HUES64 (cell line): ENCODE results near the gene HCN3.
"Not testable (repeated sequence)": the region's sequence is repeated elsewhere in the genome, so short reads cannot be mapped to it uniquely, and the experiment has no call there.

Source experiments
- H3K27ac ChIP-seq: 2 replicates; pipeline ENCODE4 v1.7.0; 2013; ENCODE audit warnings: low read depth, low read length, inconsistent platforms
- H3K27me3 ChIP-seq: 2 replicates; pipeline ENCODE4 v1.6.1; 2013; ENCODE audit warnings: mild to moderate bottlenecking, low read length; ENCODE audit not compliant: insufficient read depth
- H3K36me3 ChIP-seq: 2 replicates; pipeline ENCODE4 v1.6.1; 2013; ENCODE audit warnings: mild to moderate bottlenecking, low read length; ENCODE audit not compliant: insufficient read depth
- H3K4me1 ChIP-seq: 2 replicates; pipeline ENCODE4 v1.6.1; 2013; ENCODE audit warnings: mild to moderate bottlenecking, low read length, moderate library complexity; ENCODE audit not compliant: insufficient read depth
- H3K4me3 ChIP-seq: 2 replicates; pipeline ENCODE4 v1.5.1; 2013; ENCODE audit warnings: mild to moderate bottlenecking, low read length, moderate library complexity
- H3K9ac ChIP-seq: 2 replicates; pipeline ENCODE4 v1.6.1; 2013; ENCODE audit warnings: mild to moderate bottlenecking, low read depth, low read length
- H3K9me3 ChIP-seq: 2 replicates; pipeline ENCODE4 v1.6.1; 2013; ENCODE audit warnings: low read depth, low read length; ENCODE audit not compliant: insufficient read depth
- WGBS: fragments of 150-250, 120-280 bp; methylation state at CpG from one replicate; pipeline ENCODE4 v1.1.7; 2013; ENCODE audit warnings: missing lambda C conversion rate; 5-methylcytosine and 5-hydroxymethylcytosine counted together

The HCN3 gene

DNA sequence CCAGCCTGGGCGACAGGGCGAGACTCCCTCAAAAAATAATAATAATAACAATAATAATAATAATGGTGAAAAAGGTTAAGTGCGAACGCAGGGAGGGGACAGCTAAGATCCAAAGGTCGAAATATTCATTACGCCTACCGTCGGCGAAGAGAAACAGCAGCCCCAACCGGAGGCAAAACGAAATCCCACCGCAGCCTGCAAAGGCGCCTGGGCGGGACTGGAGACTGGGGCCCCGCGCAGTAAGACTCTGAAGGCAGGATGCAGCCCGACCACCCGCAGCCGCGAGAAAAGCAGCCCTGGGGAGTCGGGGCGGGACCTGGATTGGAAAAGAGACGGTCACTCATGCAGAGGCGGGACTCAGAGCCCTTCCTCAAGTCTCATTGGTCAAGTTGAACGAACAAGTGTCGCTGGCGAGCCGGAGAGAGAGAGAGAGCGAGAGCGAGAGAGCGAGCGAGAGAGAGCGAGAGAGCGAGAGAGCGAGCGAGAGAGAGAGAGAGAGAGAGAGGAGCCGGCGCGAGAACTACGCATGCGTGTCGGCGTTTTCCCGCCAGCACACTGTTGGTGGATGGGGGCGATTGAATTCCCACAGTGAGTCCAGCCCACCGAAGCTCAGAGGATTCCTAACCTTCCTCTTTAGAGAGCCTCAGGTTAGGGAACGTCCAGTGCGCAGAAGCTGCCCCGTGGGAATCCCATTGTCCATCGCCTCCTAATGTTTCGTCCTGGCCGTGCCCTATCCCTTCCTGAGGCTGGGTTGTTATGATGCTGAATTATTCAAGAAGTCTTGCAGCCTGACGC is 32.7 kb upstream of the HCN3 start:
- Histone ChIP-seq H3K27ac (peak overlapping the region; percentile 89), H3K4me3 (peak overlapping the region; percentile 65)
- WGBS, result under 1% methylated on average over 51 of the region's 53 CpGs

GRCh38 chr1:155245163-155245524 is 32.1 kb upstream of the HCN3 start:
- Histone ChIP-seq H3K36me3 (peaks cover 18% of the 10 kb centered on the region; the same call in 1 of the 2 replicates), H3K9ac (peak overlapping the region; percentile 86), H3K27ac (peak overlapping the region; percentile 89), H3K4me3 (peak overlapping the region; percentile 65), H3K4me1 (peaks cover 7% of the 10 kb centered on the region; the same call in 1 of the 2 replicates), H3K9me3 (no peaks in the 10 kb centered on the region), H3K27me3 (peaks cover 14% of the 10 kb centered on the region)
- 61% methylated on average over 7 of the region's 8 CpGs for WGBS

More for the DNA sequence above, 32.7 kb upstream of the HCN3 start:
- H3K9me3 ChIP-seq, result no peaks in the 10 kb centered on the region
- H3K36me3 ChIP-seq, result peaks cover 18% of the 10 kb centered on the region; the same call in 1 of the 2 replicates
- peaks cover 7% of the 10 kb centered on the region; the same call in 1 of the 2 replicates for H3K4me1 ChIP-seq
- peak overlapping the region; percentile 86 for H3K9ac ChIP-seq
- peaks cover 14% of the 10 kb centered on the region for H3K27me3 ChIP-seq

GRCh38 chr1:155246796-155247195 is 30.5 kb upstream of the HCN3 start:
- 87% methylated on average over 3 of the region's 3 CpGs for WGBS
- not testable (repeated sequence) for H3K4me1 ChIP-seq, H3K27ac ChIP-seq, H3K9ac ChIP-seq, H3K4me3 ChIP-seq, H3K9me3 ChIP-seq
- peaks cover 18% of the 10 kb centered on the region; the same call in 1 of the 2 replicates for H3K36me3 ChIP-seq
- peaks cover 14% of the 10 kb centered on the region for H3K27me3 ChIP-seq

GRCh38 chr1:155247667-155248553 is 29.4 kb upstream of the HCN3 start:
- H3K27me3 ChIP-seq, result peaks cover 14% of the 10 kb centered on the region
- H3K9me3 ChIP-seq, result no peaks in the 10 kb centered on the region
- WGBS, result 92% methylated on average over 26 of the region's 26 CpGs
- H3K4me1 ChIP-seq, result peaks cover 5% of the 10 kb centered on the region; the same call in 1 of the 2 replicates
- H3K36me3 ChIP-seq, result peaks cover 18% of the 10 kb centered on the region; the same call in 1 of the 2 replicates
- H3K27ac ChIP-seq, result no peak overlapping the region
- no peak overlapping the region for H3K9ac ChIP-seq
- no peak overlapping the region for H3K4me3 ChIP-seq

- H3K4me1 ChIP-seq, result peaks cover 10% of the 10 kb centered on the region; the same call in 1 of the 2 replicates
- WGBS, result 41% methylated on average over 28 of the region's 28 CpGs
- H3K27me3 ChIP-seq, result peaks cover 5% of the 10 kb centered on the region; the same call in 1 of the 2 replicates
- no peaks in the 10 kb centered on the region for H3K9me3 ChIP-seq
- peaks cover 18% of the 10 kb centered on the region; the same call in 1 of the 2 replicates for H3K36me3 ChIP-seq
- peak overlapping the region; percentile 63 for H3K4me3 ChIP-seq
- H3K27ac ChIP-seq, result no peak overlapping the region
- peak overlapping the region; percentile 40; the same call in 1 of the 2 replicates for H3K9ac ChIP-seq
These were observed 27.0 kb upstream of the HCN3 start for GRCh38 chr1:155250246-155250632.

GRCh38 chr1:155250633-155251449 is 26.4 kb upstream of the HCN3 start:
- H3K27ac ChIP-seq, result no peak overlapping the region

DNA sequence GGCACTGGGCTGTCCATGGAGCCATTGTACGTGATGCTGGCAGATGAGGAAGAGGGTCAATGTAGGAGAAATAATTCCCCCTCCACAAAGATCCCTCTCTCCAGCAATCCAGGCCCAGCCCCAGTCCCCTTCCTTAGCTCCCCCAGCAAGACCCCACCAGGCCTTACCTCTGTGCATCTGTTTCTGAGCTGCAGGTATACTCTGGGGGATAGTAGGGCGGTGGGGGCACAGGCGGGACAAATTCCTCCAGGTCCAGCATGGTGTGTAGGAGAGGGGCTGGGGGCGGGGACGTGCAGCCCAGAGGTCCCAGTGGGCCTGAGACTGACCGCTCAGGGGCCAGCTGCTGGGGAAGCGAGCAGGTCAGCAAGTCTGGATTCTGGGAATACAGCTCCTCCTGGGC is 25.7 kb upstream of the HCN3 start:
- peaks cover 18% of the 10 kb centered on the region; the same call in 1 of the 2 replicates for H3K36me3 ChIP-seq
- no peak overlapping the region for H3K9ac ChIP-seq
- no peaks in the 10 kb centered on the region for H3K9me3 ChIP-seq
- peaks cover 12% of the 10 kb centered on the region; the same call in 1 of the 2 replicates for H3K4me1 ChIP-seq
- H3K27ac ChIP-seq, result no peak overlapping the region
- no peaks in the 10 kb centered on the region for H3K27me3 ChIP-seq
- WGBS, result 94% methylated on average over 6 of the region's 7 CpGs
- no peak overlapping the region for H3K4me3 ChIP-seq

More at GRCh38 chr1:155250633-155251449, 26.4 kb upstream of the HCN3 start:
- Histone ChIP-seq H3K9ac (peak overlapping the region; percentile 40; the same call in 1 of the 2 replicates), H3K4me1 (peaks cover 10% of the 10 kb centered on the region; the same call in 1 of the 2 replicates), H3K4me3 (peak overlapping the region; percentile 63), H3K36me3 (peaks cover 18% of the 10 kb centered on the region; the same call in 1 of the 2 replicates), H3K9me3 (no peaks in the 10 kb centered on the region), H3K27me3 (peaks cover 5% of the 10 kb centered on the region; the same call in 1 of the 2 replicates)
- WGBS, result 23% methylated on average over 23 of the region's 23 CpGs

DNA sequence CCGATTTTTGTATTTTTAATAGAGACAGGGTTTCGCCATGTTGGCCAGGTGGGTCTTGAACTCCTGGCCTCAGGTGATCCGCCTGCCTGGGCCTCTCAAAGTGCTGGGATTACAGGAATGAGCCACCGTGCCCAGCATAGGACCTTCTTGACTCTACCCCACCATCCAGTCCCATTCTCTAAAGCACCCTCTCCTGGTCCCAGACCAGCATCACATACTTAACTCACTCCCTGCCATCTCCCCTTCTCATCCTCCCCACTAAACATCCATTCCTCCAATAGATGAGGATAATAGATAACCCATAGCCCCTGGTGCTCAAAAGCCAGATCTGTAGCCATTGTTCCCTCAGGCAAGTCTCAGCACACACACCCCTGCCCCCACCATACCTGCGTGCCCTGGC is 24.1 kb upstream of the HCN3 start:
- Histone ChIP-seq H3K4me3 (no peak overlapping the region), H3K4me1 (peaks cover 12% of the 10 kb centered on the region; the same call in 1 of the 2 replicates), H3K36me3 (peaks cover 17% of the 10 kb centered on the region), H3K27ac (no peak overlapping the region), H3K9me3 (no peaks in the 10 kb centered on the region), H3K9ac (no peak overlapping the region), H3K27me3 (no peaks in the 10 kb centered on the region)
- 88% methylated on average over 5 of the region's 5 CpGs for WGBS

DNA sequence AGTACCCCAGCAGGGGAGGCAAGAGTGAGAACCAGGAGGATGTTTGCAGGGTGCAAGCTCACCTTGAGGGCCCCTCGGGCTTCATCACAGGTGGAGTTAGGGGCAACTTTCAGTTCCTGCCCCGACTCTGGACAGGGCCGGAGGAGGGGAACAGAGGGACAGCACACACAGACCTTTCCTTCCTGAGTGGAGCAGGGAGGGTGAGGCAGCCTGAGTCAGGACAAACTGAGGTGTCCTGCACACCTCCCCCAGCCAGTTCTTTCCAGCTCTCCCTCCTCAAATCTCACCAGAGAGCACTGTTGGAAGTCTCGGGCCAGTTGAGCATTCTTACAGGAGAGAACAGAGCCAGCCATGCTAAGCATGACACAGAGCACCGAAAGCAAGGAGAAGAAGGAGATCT is 23.5 kb upstream of the HCN3 start:
- Histone ChIP-seq H3K9ac (no peak overlapping the region), H3K4me1 (peaks cover 12% of the 10 kb centered on the region; the same call in 1 of the 2 replicates), H3K27ac (no peak overlapping the region), H3K27me3 (no peaks in the 10 kb centered on the region), H3K9me3 (no peaks in the 10 kb centered on the region), H3K36me3 (peaks cover 18% of the 10 kb centered on the region), H3K4me3 (peak overlapping the region; percentile 79)
- WGBS, result 85% methylated on average over 5 of the region's 5 CpGs

DNA sequence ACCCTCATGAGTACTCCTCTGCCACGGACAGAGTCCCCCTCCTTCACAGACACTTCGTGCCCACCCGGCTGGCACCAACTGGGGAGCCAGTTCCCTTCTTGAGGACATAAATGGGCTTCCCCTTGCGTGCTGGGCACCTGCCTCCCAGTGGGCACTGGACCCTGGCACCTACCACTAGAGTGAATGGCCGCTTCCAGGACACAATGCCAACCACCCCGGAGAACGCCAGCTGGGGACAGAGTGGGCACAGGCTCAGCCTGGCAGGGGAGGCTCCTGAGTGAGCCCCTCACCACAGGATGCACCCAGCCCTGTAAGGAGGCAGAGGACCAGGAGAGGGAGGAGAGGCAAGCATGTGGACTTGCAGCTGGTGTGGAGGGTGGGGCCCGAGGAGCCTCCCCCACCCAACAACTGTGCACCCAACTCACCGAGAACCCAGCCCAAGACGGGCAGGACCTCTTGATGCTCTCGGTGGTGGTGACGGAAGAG is 23.0 kb upstream of the HCN3 start:
- Histone ChIP-seq H3K4me3 (peak overlapping the region; percentile 79), H3K9me3 (no peaks in the 10 kb centered on the region), H3K27ac (no peak overlapping the region), H3K9ac (0 out of 2 replicates have a peak overlapping the region, but pooled peaks have one; percentile 23), H3K4me1 (peaks cover 12% of the 10 kb centered on the region; the same call in 1 of the 2 replicates), H3K27me3 (no peaks in the 10 kb centered on the region), H3K36me3 (peaks cover 17% of the 10 kb centered on the region)
- 76% methylated on average over 11 of the region's 12 CpGs for WGBS
